HepG2 (cell line): ENCODE data around the gene RBM23. TPM values are rescaled to one million over a fixed set of nuclear protein-coding genes. Genes with fewer than 3 reads are reported as not detected.

Experiments used
- CAMTA2 ChIP-seq: sonication (generic); formaldehyde crosslinking; IDR thresholded peaks from 2 replicates; pipeline ENCODE4 v1.4.0; 2020; ENCODE audit warnings: mild to moderate bottlenecking, missing genetic modification reagents, borderline replicate concordance
- CCDC6 ChIP-seq: sonication (generic); formaldehyde crosslinking; IDR thresholded peaks from 2 replicates; pipeline ENCODE4 v1.8.1; 2022; ENCODE audit warnings: mild to moderate bottlenecking, missing genetic modification reagents, moderate library complexity
- ETV5 ChIP-seq: IDR thresholded peaks from 2 replicates; pipeline ENCODE4 v1.6.1; 2018; ENCODE audit warnings: missing biosample characterization, missing genetic modification reagents, inconsistent platforms, borderline replicate concordance
- HNRNPUL1 ChIP-seq: fragments of 200-400 bp; formaldehyde crosslinking; IDR thresholded peaks from 2 replicates; pipeline ENCODE4 v1.6.1; 2017; ENCODE audit warnings: low read depth, mild to moderate bottlenecking, low read length, moderate library complexity
- KLF12 ChIP-seq: sonication (generic); formaldehyde crosslinking; IDR thresholded peaks from 2 replicates; pipeline ENCODE4 v1.4.0; 2020; ENCODE audit warnings: missing genetic modification reagents, borderline replicate concordance
- MXI1 ChIP-seq: IDR thresholded peaks from 3 replicates; pipeline ENCODE4 v1.6.1; 2012; ENCODE audit warnings: low read depth, low read length, inconsistent platforms, borderline replicate concordance
- ONECUT2 ChIP-seq: sonication (generic); formaldehyde crosslinking; IDR thresholded peaks from 2 replicates; pipeline ENCODE4 v1.4.0; 2020; ENCODE audit warnings: missing genetic modification reagents
- PAX8 ChIP-seq: sonication (generic); formaldehyde crosslinking; IDR thresholded peaks from 2 replicates; pipeline ENCODE4 v1.8.0; 2022; ENCODE audit warnings: mild to moderate bottlenecking, missing genetic modification reagents, borderline replicate concordance
- PBX2 ChIP-seq: IDR thresholded peaks from 2 replicates; pipeline ENCODE4 v1.6.1; 2016; ENCODE audit warnings: control low read depth
- RBM22 ChIP-seq: fragments of 200-400 bp; formaldehyde crosslinking; optimal IDR thresholded peaks from 2 replicates; pipeline ENCODE3; 2017; ENCODE audit warnings: mild to moderate bottlenecking, low read length, moderate library complexity
- SIX4 ChIP-seq: sonication (generic); formaldehyde crosslinking; IDR thresholded peaks from 2 replicates; pipeline ENCODE4 v1.4.0; 2020; ENCODE audit warnings: missing genetic modification reagents
- SP4 ChIP-seq: sonication (generic); formaldehyde crosslinking; IDR thresholded peaks from 2 replicates; pipeline ENCODE4 v1.8.1; 2023; ENCODE audit warnings: mild to moderate bottlenecking, missing genetic modification reagents
- THAP9 ChIP-seq: sonication (generic); formaldehyde crosslinking; IDR thresholded peaks from 2 replicates; pipeline ENCODE4; 2020; ENCODE audit warnings: missing genetic modification reagents, mild to moderate bottlenecking, borderline replicate concordance
- THYN1 ChIP-seq: sonication (generic); formaldehyde crosslinking; IDR thresholded peaks from 2 replicates; pipeline ENCODE4 v1.8.1; 2023; ENCODE audit warnings: low read depth, mild to moderate bottlenecking, moderate library complexity, missing genetic modification reagents, borderline replicate concordance
- ZNF121 ChIP-seq: sonication (generic); formaldehyde crosslinking; IDR thresholded peaks from 2 replicates; pipeline ENCODE4 v1.5.0; 2020; ENCODE audit warnings: mild to moderate bottlenecking, missing genetic modification reagents
- ZNF33A ChIP-seq: sonication (generic); formaldehyde crosslinking; IDR thresholded peaks from 2 replicates; pipeline ENCODE4 v1.5.1; 2020; ENCODE audit warnings: missing genetic modification reagents, mild to moderate bottlenecking, moderate library complexity, borderline replicate concordance
- ZNF431 ChIP-seq: sonication (generic); formaldehyde crosslinking; IDR thresholded peaks from 2 replicates; pipeline ENCODE4 v1.9.0; 2022; ENCODE audit warnings: missing genetic modification reagents, low read depth, mild to moderate bottlenecking, borderline replicate concordance
- ZNF468 ChIP-seq: sonication (generic); formaldehyde crosslinking; IDR thresholded peaks from 2 replicates; pipeline ENCODE4 v1.8.0; 2022; ENCODE audit warnings: mild to moderate bottlenecking, moderate library complexity, missing genetic modification reagents
- ZNF496 ChIP-seq: sonication (generic); formaldehyde crosslinking; IDR thresholded peaks from 2 replicates; pipeline ENCODE4 v1.8.1; 2023; ENCODE audit warnings: mild to moderate bottlenecking, moderate library complexity, missing genetic modification reagents; ENCODE audit not compliant: insufficient replicate concordance
- ZNF574 ChIP-seq: sonication (generic); formaldehyde crosslinking; IDR thresholded peaks from 2 replicates; pipeline ENCODE4 v1.4.0; 2020; ENCODE audit warnings: missing genetic modification reagents
- ZNF746 ChIP-seq: sonication (generic); formaldehyde crosslinking; IDR thresholded peaks from 2 replicates; pipeline ENCODE4 v1.8.0; 2022; ENCODE audit warnings: mild to moderate bottlenecking, missing genetic modification reagents
- ZNF776 ChIP-seq: sonication (generic); formaldehyde crosslinking; IDR thresholded peaks from 2 replicates; pipeline ENCODE4 v1.4.0; 2020; ENCODE audit warnings: mild to moderate bottlenecking, missing genetic modification reagents
- ZNF841 ChIP-seq: sonication (generic); formaldehyde crosslinking; IDR thresholded peaks from 2 replicates; pipeline ENCODE4 v1.8.1; 2023; ENCODE audit warnings: missing genetic modification reagents, borderline replicate concordance
- polyA plus RNA-seq, 8 experiments: library from polyadenylated mRNA; depleted of rRNA in 3 of 8; stranded (reverse) in 7 of 8; unstranded in 1 of 8; fragments of >200 nt; fragmentation: Illumina TruSeq in 4 of 8; extraction: Trizol in 4 of 8; gene quantifications; 2 replicates each; pipeline versions ENCODE4 v1.2.1 to v1.2.3, GENCODE V29; 2011 to 2016; ENCODE audit warnings: low read depth in 4 of 8, missing spikeins in 1 of 8, mixed read lengths in 1 of 8; ENCODE audit not compliant: insufficient read depth in 1 of 8
- total RNA-seq, 5 experiments: library from RNA; depleted of rRNA; stranded (reverse); fragments of >200 nt; fragmentation: Illumina TruSeq; extraction: Trizol; gene quantifications; 2 replicates each; pipeline ENCODE4 v1.2.3, GENCODE V29; 2016; ENCODE audit warnings: low read depth in 1 of 5

RBM23 gene
- total and polyA plus RNA-seq, 2 of the 13 experiments (the other 11 are each of a cell fraction or from before 2014, with no cell fraction given), result 1.5 to 2.1 TPM

GRCh38 chr14:22871224-22872032, 47.5 kb downstream of the RBM23 start, which contains the start of gene LRP10 (continued):
- peak; percentile 87 for TF ChIP-seq ZNF574 (CRISPR knock-in tag)
- no peak for TF ChIP-seq ZNF468
- TF ChIP-seq HNRNPUL1, result no peak; the same call in none of the 2 replicates
- TF ChIP-seq CCDC6 (CRISPR knock-in tag), result peak; percentile 90
- no peak for TF ChIP-seq RBM22
- peak; percentile 89 for TF ChIP-seq SIX4 (CRISPR knock-in tag)
- TF ChIP-seq ETV5 (CRISPR knock-in tag), result peak; percentile 95
- peak; percentile 99; the same call in 1 of the 2 replicates for TF ChIP-seq ZNF33A (CRISPR knock-in tag)
- TF ChIP-seq THYN1 (CRISPR knock-in tag), result no peak; the same call in none of the 2 replicates
- peak; percentile 73; the same call in 1 of the 3 replicates for TF ChIP-seq MXI1
- TF ChIP-seq ZNF121 (CRISPR knock-in tag), result no peak
- peak; percentile 91 for TF ChIP-seq CAMTA2 (CRISPR knock-in tag)
- peak; percentile 100 for TF ChIP-seq SP4 (CRISPR knock-in tag)
- TF ChIP-seq PBX2 (CRISPR knock-in tag), result peak; percentile 97
- TF ChIP-seq ZNF746 (CRISPR knock-in tag), result peak; percentile 89; the same call in 1 of the 2 replicates
- peak; percentile 76 for TF ChIP-seq ONECUT2 (CRISPR knock-in tag)
- TF ChIP-seq THAP9 (CRISPR knock-in tag), result peak; percentile 85
- peak; percentile 99 for TF ChIP-seq KLF12 (CRISPR knock-in tag)
- peak; percentile 96 for TF ChIP-seq ZNF431 (CRISPR knock-in tag)
- TF ChIP-seq ZNF841 (CRISPR knock-in tag), result no peak
- TF ChIP-seq PAX8 (CRISPR knock-in tag), result peak; percentile 99
- 0 out of 2 replicates have a peak, but pooled peaks have one; percentile 78 for TF ChIP-seq ZNF776 (CRISPR knock-in tag)
- no peak for TF ChIP-seq ZNF496
